ENCODE data around the gene CEP55. TPM values are rescaled to one million over a fixed set of nuclear protein-coding genes. Genes with fewer than 3 reads are reported as not detected.

CEP55 gene
- total RNA-seq, 1 donor from 2014 or later = 1.4 TPM

GRCh38 chr10:93488956-93489528 is 7.4 kb upstream of the CEP55 start:
- TF ChIP-seq CTCF (IDR thresholded peaks at IDR 0.05) = no peak
- ATAC-seq (no peak), DNase-seq (no peak)
- Histone ChIP-seq H3K4me3 (no peak overlapping the region), H3K4me1 (no peaks in the 10 kb centered on the region), H3K27ac (no peak overlapping the region), H3K36me3 (no peaks in the 10 kb centered on the region), H3K9me3 (no peaks in the 10 kb centered on the region), H3K27me3 (ENCODE audit: low read depth) (no peaks in the 10 kb centered on the region)
- intact Hi-C loops (cut with DNase I) = no loop called here

- Histone ChIP-seq H3K27ac (no peak overlapping the region), H3K9me3 (no peaks in the 10 kb centered on the region), H3K27me3 (ENCODE audit: low read depth) (no peaks in the 10 kb centered on the region), H3K4me3 (no peak overlapping the region), H3K4me1 (peaks cover 5% of the 10 kb centered on the region), H3K36me3 (no peaks in the 10 kb centered on the region)
- no peak for DNase-seq
- intact Hi-C loops (cut with DNase I) = no loop called here
- no peak for ATAC-seq
- no peak for TF ChIP-seq CTCF (IDR thresholded peaks at IDR 0.05)
Observed at GRCh38 chr10:93491602-93492121, 4.8 kb upstream of the CEP55 start.

- no peaks in the 10 kb centered on the region for H3K9me3 ChIP-seq
- H3K27ac ChIP-seq = no peak overlapping the region
- H3K36me3 ChIP-seq = no peaks in the 10 kb centered on the region
- TF ChIP-seq CTCF (IDR thresholded peaks at IDR 0.05) = no peak
- H3K4me3 ChIP-seq = no peak overlapping the region
- no peaks in the 10 kb centered on the region for H3K27me3 ChIP-seq (ENCODE audit: low read depth)
- no peak for DNase-seq
- H3K4me1 ChIP-seq = peaks cover 5% of the 10 kb centered on the region
- intact Hi-C loops (cut with DNase I) = no loop called here
- ATAC-seq = no peak
Observed at GRCh38 chr10:93493162-93493561, 3.2 kb upstream of the CEP55 start.

- ATAC-seq (no peak), DNase-seq (no peak)
- intact Hi-C loops (cut with DNase I) = no loop called here
- TF ChIP-seq CTCF (IDR thresholded peaks at IDR 0.05) = no peak
- H3K27ac ChIP-seq = no peak overlapping the region
- H3K4me3 ChIP-seq = no peak overlapping the region
- peaks cover 5% of the 10 kb centered on the region for H3K4me1 ChIP-seq
- no peaks in the 10 kb centered on the region for H3K27me3 ChIP-seq (ENCODE audit: low read depth)
- H3K36me3 ChIP-seq = no peaks in the 10 kb centered on the region
- H3K9me3 ChIP-seq = no peaks in the 10 kb centered on the region
Observed at GRCh38 chr10:93494494-93494893, 1.9 kb upstream of the CEP55 start.

- no peak for DNase-seq
- peak; percentile 56 to 72 for ATAC-seq
Observed at GRCh38 chr10:93495654-93496321, 624 bp upstream of the CEP55 start.

More at GRCh38 chr10:93495654-93496321, 624 bp upstream of the CEP55 start:
- Histone ChIP-seq H3K4me3 (peak overlapping the region; percentile 71), H3K27ac (peak overlapping the region; percentile 37), H3K27me3 (ENCODE audit: low read depth) (no peaks in the 10 kb centered on the region), H3K36me3 (no peaks in the 10 kb centered on the region), H3K4me1 (peaks cover 5% of the 10 kb centered on the region), H3K9me3 (no peaks in the 10 kb centered on the region)
- intact Hi-C loops (cut with DNase I) = no loop called here
- TF ChIP-seq CTCF (IDR thresholded peaks at IDR 0.05) = no peak
